Adrenal gland (tissue), 12 donors: ENCODE data around the gene GCNT1. TPM values are rescaled to one million over a fixed set of nuclear protein-coding genes. Genes with fewer than 3 reads are reported as not detected.

Experiments used
- DNase-seq, 7 donors: peaks; one replicate each; pipeline ENCODE4 v3.0.0-alpha.2; 2019 to 2020
- H3K27ac ChIP-seq, 5 donors: fragments of 200-600 bp; sonication (generic) in 4 of 5; 1 replicate in 3 of 5; 2 replicates in 2 of 5; pipeline versions ENCODE4 v1.5.1 to v1.8.0; 2016 to 2020; ENCODE audit warnings: mild to moderate bottlenecking in 1 of 5
- H3K27me3 ChIP-seq: fragments of 200-600 bp; 2 replicates; pipeline ENCODE4 v1.8.0; 2021
- H3K36me3 ChIP-seq, 2 donors: fragments of 200-600 bp; replicated peaks in 1 of 2; 1 replicate in 1 of 2; 2 replicates in 1 of 2; pipeline versions ENCODE4 v1.5.1 to v1.8.0; 2018 to 2022
- H3K4me1 ChIP-seq, 2 donors: fragments of 200-600 bp; replicated peaks in 1 of 2; 1 replicate in 1 of 2; 2 replicates in 1 of 2; pipeline versions ENCODE4 v1.5.1 to v1.8.0; 2018 to 2021
- H3K4me3 ChIP-seq, 4 donors: fragments of 200-600 bp; sonication (generic) in 3 of 4; one replicate each; pipeline ENCODE4 v1.5.1; 2016 to 2018
- H3K9me3 ChIP-seq, 3 donors: fragments of 200-600 bp; sonication (generic) in 1 of 3; replicated peaks in 1 of 3; 1 replicate in 2 of 3; 2 replicates in 1 of 3; pipeline versions ENCODE4 v1.5.1 to v1.8.0; 2016 to 2021
- POLR2A ChIP-seq, 2 donors: fragments of 450-650 bp; IDR thresholded peaks; one replicate each; pipeline ENCODE4 v1.6.1; 2017; ENCODE audit warnings: antibody characterized with exemption in 2 of 2, mild to moderate bottlenecking in 2 of 2, moderate library complexity in 1 of 2
- WGBS, 4 donors: extraction: QIAGEN DNeasy Blood & Tissue Kit in 2 of 4; methylation state at CpG; one replicate each; pipeline versions ENCODE4 v1.1.5 to v1.1.7; 2013 to 2017; 5-methylcytosine and 5-hydroxymethylcytosine counted together
- intact Hi-C, 2 donors: fragments of 100-400 bp; cut with DNase I; formaldehyde crosslinking; loops; one replicate each; pipeline versions ENCODE4 v1.14.1 to v1.15.0; 2022 to 2023
- polyA plus RNA-seq, 3 donors: library from polyadenylated mRNA; stranded (reverse); fragments of 200-250 nt in 2 of 3; fragments of 350-450 nt in 1 of 3; fragmentation: Illumina TruSeq in 1 of 3; extraction: RNeasy Lipid Tissue Mini Kit (QIAGEN cat#74804) in 1 of 3; gene quantifications; one replicate each; pipeline ENCODE4 v1.2.3, GENCODE V29; 2013 to 2014
- total RNA-seq, 9 donors: library from RNA; depleted of rRNA in 4 of 9; stranded (reverse); fragments of >200 nt in 4 of 9; fragments of 120-200 nt in 1 of 9; fragmentation: NEBNext Ultra II Directional in 1 of 9; extraction: Animal tissue kit (Norgen Biotek cat#: 25700) in 1 of 9; gene quantifications; one replicate each; pipeline versions ENCODE4 v1.1.0 to v1.2.4, GENCODE V29; 2013 to 2023
- TF ChIP-seq, protein P1 (sequence below), 6 experiments: fragments of 450-650 bp in 4 of 6; fragments of 200-600 bp in 2 of 6; sonication (generic) in 1 of 6; IDR thresholded peaks; 1 replicate in 5 of 6; 2 replicates in 1 of 6; pipeline versions ENCODE4 v1.5.1 to v1.8.0; 2016 to 2021; ENCODE audit warnings: antibody characterized with exemption in 6 of 6, mild to moderate bottlenecking in 2 of 6, moderate library complexity in 1 of 6
- donor health status: healthy with polysubstance abuse.
- donor health status: Bipolar disorder and iron deficiency.
- donor health status: DM: yes; HTN: yes; CAD: no.
- donor health status: DM: no; HTN: no; CAD: no.
- donor health status: DM: no; HTN: no; CAD: no.
- donor health status: DM: yes; HTN: yes; CAD: no.

The GCNT1 gene
- total and polyA plus RNA-seq, 12 donors, result 0.77 to 56.4 (median 3.6) TPM

DNA sequence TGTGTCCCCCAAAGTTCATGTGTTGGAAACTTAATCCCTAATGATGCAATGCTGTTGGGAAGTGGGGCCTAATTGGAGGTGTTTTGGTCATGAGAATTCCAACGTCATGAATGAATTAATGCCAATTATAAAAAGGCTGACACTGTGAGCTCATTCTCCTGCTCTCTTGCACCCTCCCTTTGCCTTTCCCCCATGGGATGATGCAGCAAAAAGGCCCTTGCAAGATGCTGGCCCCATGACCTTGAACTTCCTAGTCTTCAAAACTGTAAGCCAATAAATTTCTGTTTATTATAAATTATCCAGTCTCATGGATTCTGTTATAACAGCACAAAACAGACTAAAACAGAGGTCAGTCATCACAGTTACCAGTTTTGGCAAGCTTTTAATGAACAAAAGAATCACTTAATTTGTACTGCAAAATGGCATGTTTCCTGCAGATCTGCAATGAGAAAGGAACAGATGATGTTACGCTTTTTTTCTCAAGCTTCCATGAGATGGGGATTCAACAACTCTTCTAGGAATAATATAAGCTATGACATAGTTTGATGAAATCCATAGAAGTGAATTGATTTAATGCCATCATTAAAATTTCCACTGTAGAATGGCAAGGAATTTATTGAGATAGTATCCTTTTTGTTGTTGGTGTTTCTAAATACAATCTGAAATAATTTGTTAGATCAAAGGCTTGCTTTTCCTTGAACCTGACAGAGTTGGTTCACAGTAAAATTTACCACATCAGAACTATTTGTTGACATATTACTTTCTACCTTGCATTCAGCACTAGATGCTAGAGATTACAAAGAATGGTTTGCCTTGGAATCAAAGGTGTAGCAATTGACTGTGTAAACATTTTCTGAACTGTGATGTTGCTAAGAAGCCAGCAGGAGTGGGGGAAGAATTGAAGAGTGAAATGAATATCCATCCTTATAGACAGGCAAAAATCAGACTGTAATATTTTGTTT is 35.5 kb upstream of the GCNT1 start:
- peak overlapping the region in 1 of 5 donors; percentile 2 for H3K27ac ChIP-seq
- H3K27me3 ChIP-seq, result no peaks in the 10 kb centered on the region
- no peaks in the 10 kb centered on the region for H3K4me1 ChIP-seq
- H3K9me3 ChIP-seq, result no peaks in the 10 kb centered on the region
- 39 to 54% (median 47%) methylated on average over 2 of the region's 2 CpGs for WGBS, 4 donors
- peak in 2 of 7 donors; percentile 13 to 22 for DNase-seq
- H3K4me3 ChIP-seq, result no peak overlapping the region
- intact Hi-C loops, result no loop called here
- TF ChIP-seq POLR2A (IDR thresholded peaks at IDR 0.05), result no peak
- TF ChIP-seq, protein P1, sequence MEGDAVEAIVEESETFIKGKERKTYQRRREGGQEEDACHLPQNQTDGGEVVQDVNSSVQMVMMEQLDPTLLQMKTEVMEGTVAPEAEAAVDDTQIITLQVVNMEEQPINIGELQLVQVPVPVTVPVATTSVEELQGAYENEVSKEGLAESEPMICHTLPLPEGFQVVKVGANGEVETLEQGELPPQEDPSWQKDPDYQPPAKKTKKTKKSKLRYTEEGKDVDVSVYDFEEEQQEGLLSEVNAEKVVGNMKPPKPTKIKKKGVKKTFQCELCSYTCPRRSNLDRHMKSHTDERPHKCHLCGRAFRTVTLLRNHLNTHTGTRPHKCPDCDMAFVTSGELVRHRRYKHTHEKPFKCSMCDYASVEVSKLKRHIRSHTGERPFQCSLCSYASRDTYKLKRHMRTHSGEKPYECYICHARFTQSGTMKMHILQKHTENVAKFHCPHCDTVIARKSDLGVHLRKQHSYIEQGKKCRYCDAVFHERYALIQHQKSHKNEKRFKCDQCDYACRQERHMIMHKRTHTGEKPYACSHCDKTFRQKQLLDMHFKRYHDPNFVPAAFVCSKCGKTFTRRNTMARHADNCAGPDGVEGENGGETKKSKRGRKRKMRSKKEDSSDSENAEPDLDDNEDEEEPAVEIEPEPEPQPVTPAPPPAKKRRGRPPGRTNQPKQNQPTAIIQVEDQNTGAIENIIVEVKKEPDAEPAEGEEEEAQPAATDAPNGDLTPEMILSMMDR (IDR thresholded peaks at IDR 0.05), result no peak
- H3K36me3 ChIP-seq, result no peaks in the 10 kb centered on the region

DNA sequence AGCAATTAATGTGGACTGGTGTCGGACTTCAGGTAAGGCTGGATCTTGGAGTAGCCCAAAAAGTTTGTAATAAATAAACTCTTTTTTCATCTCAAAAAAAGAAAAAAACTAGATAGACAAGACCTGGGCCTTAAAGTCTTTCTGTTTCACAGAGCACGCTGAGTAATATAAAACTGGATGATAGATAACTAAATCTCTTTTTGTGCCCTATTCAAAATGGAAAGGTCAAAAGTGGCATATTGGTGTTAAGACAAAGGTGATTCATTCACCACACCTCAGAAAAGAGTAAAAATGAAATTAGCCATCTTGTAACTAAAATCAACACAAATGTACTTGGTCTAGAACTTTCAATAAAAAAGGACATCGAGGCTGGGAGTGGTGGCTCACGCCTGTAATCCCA is 34.5 kb upstream of the GCNT1 start:
- Histone ChIP-seq H3K4me3 (no peak overlapping the region), H3K9me3 (no peaks in the 10 kb centered on the region), H3K27me3 (no peaks in the 10 kb centered on the region), H3K36me3 (no peaks in the 10 kb centered on the region), H3K27ac (no peak overlapping the region), H3K4me1 (no peaks in the 10 kb centered on the region)
- no peak for DNase-seq
- TF ChIP-seq, protein P1 (IDR thresholded peaks at IDR 0.05), result no peak
- no peak for TF ChIP-seq POLR2A (IDR thresholded peaks at IDR 0.05)
- WGBS, 4 donors, result 89 to 95% (median 90%) methylated on average over 4 of the region's 4 CpGs
- intact Hi-C loops, result no loop called here

- no peak for DNase-seq
- 86 to 92% (median 88%) methylated on average over 8 of the region's 8 CpGs for WGBS, 4 donors
- Histone ChIP-seq H3K4me3 (no peak overlapping the region), H3K36me3 (no peaks in the 10 kb centered on the region), H3K27ac (no peak overlapping the region), H3K27me3 (no peaks in the 10 kb centered on the region), H3K9me3 (no peaks in the 10 kb centered on the region), H3K4me1 (no peaks in the 10 kb centered on the region)
- intact Hi-C loops, result no loop called here
- no peak for TF ChIP-seq POLR2A (IDR thresholded peaks at IDR 0.05)
- TF ChIP-seq, protein P1 (IDR thresholded peaks at IDR 0.05), result no peak
Observed at GRCh38 chr9:76425677-76426453, 33.1 kb upstream of the GCNT1 start.

GRCh38 chr9:76426807-76427419 is 32.1 kb upstream of the GCNT1 start:
- no peak for DNase-seq
- H3K4me1 ChIP-seq, result no peaks in the 10 kb centered on the region
- H3K27me3 ChIP-seq, result no peaks in the 10 kb centered on the region
- TF ChIP-seq, protein P1 (IDR thresholded peaks at IDR 0.05), result no peak
- no peak for TF ChIP-seq POLR2A (IDR thresholded peaks at IDR 0.05)
- H3K36me3 ChIP-seq, result no peaks in the 10 kb centered on the region
- H3K27ac ChIP-seq, result no peak overlapping the region
- H3K9me3 ChIP-seq, result no peaks in the 10 kb centered on the region
- intact Hi-C loops, result no loop called here
- no peak overlapping the region for H3K4me3 ChIP-seq
- 88 to 93% (median 92%) methylated on average over 7 of the region's 7 CpGs for WGBS, 4 donors
